ENCODE results near the gene LCTL.

DNA sequence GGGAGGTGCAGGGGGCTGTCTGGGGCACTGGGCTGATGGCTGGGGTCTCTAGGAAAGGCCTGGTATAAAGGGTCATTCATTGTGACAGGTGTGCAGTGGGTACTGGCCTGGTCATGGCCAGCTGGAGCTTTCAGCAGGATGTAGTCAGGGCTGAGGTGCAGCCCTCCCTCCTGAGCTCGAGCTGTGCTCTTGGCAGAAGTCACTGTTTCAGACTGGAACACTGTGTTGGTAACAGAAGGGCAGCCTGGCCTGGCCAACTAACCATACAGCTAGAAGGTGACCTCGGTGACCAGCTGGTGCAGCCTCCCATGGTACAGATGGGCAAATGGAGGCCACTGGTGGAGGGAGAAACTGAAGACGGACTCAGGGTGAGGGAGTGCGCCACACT, 34.4 kb upstream of the LCTL start:
- TF ChIP-seq, protein P1, sequence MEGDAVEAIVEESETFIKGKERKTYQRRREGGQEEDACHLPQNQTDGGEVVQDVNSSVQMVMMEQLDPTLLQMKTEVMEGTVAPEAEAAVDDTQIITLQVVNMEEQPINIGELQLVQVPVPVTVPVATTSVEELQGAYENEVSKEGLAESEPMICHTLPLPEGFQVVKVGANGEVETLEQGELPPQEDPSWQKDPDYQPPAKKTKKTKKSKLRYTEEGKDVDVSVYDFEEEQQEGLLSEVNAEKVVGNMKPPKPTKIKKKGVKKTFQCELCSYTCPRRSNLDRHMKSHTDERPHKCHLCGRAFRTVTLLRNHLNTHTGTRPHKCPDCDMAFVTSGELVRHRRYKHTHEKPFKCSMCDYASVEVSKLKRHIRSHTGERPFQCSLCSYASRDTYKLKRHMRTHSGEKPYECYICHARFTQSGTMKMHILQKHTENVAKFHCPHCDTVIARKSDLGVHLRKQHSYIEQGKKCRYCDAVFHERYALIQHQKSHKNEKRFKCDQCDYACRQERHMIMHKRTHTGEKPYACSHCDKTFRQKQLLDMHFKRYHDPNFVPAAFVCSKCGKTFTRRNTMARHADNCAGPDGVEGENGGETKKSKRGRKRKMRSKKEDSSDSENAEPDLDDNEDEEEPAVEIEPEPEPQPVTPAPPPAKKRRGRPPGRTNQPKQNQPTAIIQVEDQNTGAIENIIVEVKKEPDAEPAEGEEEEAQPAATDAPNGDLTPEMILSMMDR (IDR thresholded peaks at IDR 0.05): no peak
- TF ChIP-seq EZH2 (IDR thresholded peaks at IDR 0.05; ENCODE audit: borderline replicate concordance, insufficient read depth, low read depth, low read length, poor library complexity, severe bottlenecking): no peak

All from B cell (primary cell).